Keratinocyte (primary cell): ENCODE results near the gene TNS2. TPM values are rescaled to one million over a fixed set of nuclear protein-coding genes. Genes with fewer than 3 reads are reported as not detected.

Experiments used
- DNase-seq: peaks from one replicate; pipeline ENCODE4 v3.0.0-alpha.2; 2011; ENCODE audit warnings: low read depth, missing footprints, low spot score
- FAIRE-seq: peaks from 2 replicates; lab custom pipeline; 2011; peaks lifted over from hg19 to GRCh38; lab: Jason Lieb, UNC
- H2AFZ ChIP-seq: 2 replicates; pipeline ENCODE4 v1.6.0; 2012; ENCODE audit warnings: low read length, control low read depth, inconsistent platforms; ENCODE audit not compliant: control insufficient read depth
- H3K27ac ChIP-seq: 2 replicates; pipeline ENCODE4 v1.5.1; 2011; ENCODE audit warnings: low read length; ENCODE audit not compliant: control insufficient read depth, insufficient read depth
- H3K27me3 ChIP-seq: 3 replicates; pipeline ENCODE4 v1.6.0; 2011; ENCODE audit warnings: low read length; ENCODE audit not compliant: control insufficient read depth, insufficient read depth; ENCODE audit errors: extremely low read depth
- H3K36me3 ChIP-seq, 2 experiments: 2 replicates in 1 of 2; 3 replicates in 1 of 2; pipeline ENCODE4 v1.5.1; 2011; ENCODE audit warnings: low read length in 2 of 2, mild to moderate bottlenecking in 1 of 2; ENCODE audit not compliant: control insufficient read depth in 2 of 2, insufficient read depth in 2 of 2; ENCODE audit errors: extremely low read depth in 1 of 2
- H3K4me1 ChIP-seq: 3 replicates; pipeline ENCODE4 v1.5.1; 2011; ENCODE audit warnings: low read length; ENCODE audit not compliant: control insufficient read depth, insufficient read depth; ENCODE audit errors: extremely low read depth
- H3K4me2 ChIP-seq: 3 replicates; pipeline ENCODE4 v1.6.0; 2011; ENCODE audit warnings: low read depth, low read length; ENCODE audit not compliant: control insufficient read depth, insufficient read depth; ENCODE audit errors: extremely low read depth
- H3K4me3 ChIP-seq, 3 experiments: fragments of 200-600 bp in 1 of 3; sonication (generic) in 1 of 3; 2 replicates in 2 of 3; 3 replicates in 1 of 3; pipeline ENCODE4 v1.5.1; 2011 to 2016; ENCODE audit warnings: low read length in 3 of 3, mild to moderate bottlenecking in 3 of 3, control low read depth in 2 of 3, inconsistent platforms in 1 of 3, low read depth in 1 of 3, mixed read lengths in 1 of 3, mixed run types in 1 of 3, moderate library complexity in 1 of 3; ENCODE audit not compliant: control insufficient read depth in 2 of 3, insufficient read depth in 2 of 3; ENCODE audit errors: extremely low read depth in 1 of 3
- H3K79me2 ChIP-seq: 2 replicates; pipeline ENCODE4 v1.6.0; 2012; ENCODE audit warnings: low read length; ENCODE audit not compliant: control insufficient read depth, insufficient read depth
- H3K9ac ChIP-seq: 3 replicates; pipeline ENCODE4 v1.6.0; 2011; ENCODE audit warnings: low read length; ENCODE audit not compliant: control insufficient read depth, insufficient read depth; ENCODE audit errors: extremely low read depth
- H3K9me1 ChIP-seq: 3 replicates; pipeline ENCODE4 v1.6.0; 2011; ENCODE audit warnings: low read length; ENCODE audit not compliant: control insufficient read depth, insufficient read depth; ENCODE audit errors: extremely low read depth
- H3K9me3 ChIP-seq: 2 replicates; pipeline ENCODE4 v1.5.1; 2012; ENCODE audit warnings: low read depth, low read length; ENCODE audit not compliant: control insufficient read depth
- H4K20me1 ChIP-seq: 3 replicates; pipeline ENCODE4 v1.6.0; 2011; ENCODE audit warnings: low read length; ENCODE audit not compliant: control insufficient read depth, insufficient read depth; ENCODE audit errors: extremely low read depth
- EZH2 ChIP-seq: IDR thresholded peaks from one replicate; pipeline ENCODE4 v1.6.1; 2012; ENCODE audit warnings: inconsistent platforms, mild to moderate bottlenecking, low read length, moderate library complexity
- dilution Hi-C: fragments of 300-500 bp; cut with MboI; formaldehyde crosslinking; loops from one replicate; pipeline ENCODE4 v1.7.0; 2020; ENCODE audit warnings: low sequenced_read_pairs; ENCODE audit not compliant: extremely low pct_ligation_motif_present
- polyA plus RNA-seq, 5 experiments: library from polyadenylated mRNA; depleted of rRNA in 3 of 5; stranded (reverse) in 3 of 5; stranded (forward) in 1 of 5; unstranded in 1 of 5; fragments of >200 nt; gene quantifications; 1 replicate in 1 of 5; 2 replicates in 3 of 5; 3 replicates in 1 of 5; pipeline versions ENCODE4 v1.2.1 to v1.2.3, GENCODE V29; 2011 to 2012; ENCODE audit warnings: missing spikeins in 2 of 5, low read depth in 1 of 5, low replicate concordance in 1 of 5
- TF ChIP-seq, protein P1 (sequence below), 3 experiments: IDR thresholded peaks in 1 of 3; conservative IDR thresholded peaks in 1 of 3; optimal IDR thresholded peaks in 1 of 3; 2 replicates in 2 of 3; 3 replicates in 1 of 3; pipeline versions ENCODE3 to v1.5.1; 2011; ENCODE audit warnings: low read length in 3 of 3, mild to moderate bottlenecking in 3 of 3, moderate library complexity in 2 of 3, control low read depth in 1 of 3, inconsistent platforms in 1 of 3; ENCODE audit not compliant: insufficient read depth in 2 of 3; ENCODE audit errors: extremely low read depth in 1 of 3

Gene TNS2
- polyA plus RNA-seq, 1 donor (not counting 4 experiments of a cell fraction or from before 2014, with no cell fraction given), result 0.80 TPM

DNA sequence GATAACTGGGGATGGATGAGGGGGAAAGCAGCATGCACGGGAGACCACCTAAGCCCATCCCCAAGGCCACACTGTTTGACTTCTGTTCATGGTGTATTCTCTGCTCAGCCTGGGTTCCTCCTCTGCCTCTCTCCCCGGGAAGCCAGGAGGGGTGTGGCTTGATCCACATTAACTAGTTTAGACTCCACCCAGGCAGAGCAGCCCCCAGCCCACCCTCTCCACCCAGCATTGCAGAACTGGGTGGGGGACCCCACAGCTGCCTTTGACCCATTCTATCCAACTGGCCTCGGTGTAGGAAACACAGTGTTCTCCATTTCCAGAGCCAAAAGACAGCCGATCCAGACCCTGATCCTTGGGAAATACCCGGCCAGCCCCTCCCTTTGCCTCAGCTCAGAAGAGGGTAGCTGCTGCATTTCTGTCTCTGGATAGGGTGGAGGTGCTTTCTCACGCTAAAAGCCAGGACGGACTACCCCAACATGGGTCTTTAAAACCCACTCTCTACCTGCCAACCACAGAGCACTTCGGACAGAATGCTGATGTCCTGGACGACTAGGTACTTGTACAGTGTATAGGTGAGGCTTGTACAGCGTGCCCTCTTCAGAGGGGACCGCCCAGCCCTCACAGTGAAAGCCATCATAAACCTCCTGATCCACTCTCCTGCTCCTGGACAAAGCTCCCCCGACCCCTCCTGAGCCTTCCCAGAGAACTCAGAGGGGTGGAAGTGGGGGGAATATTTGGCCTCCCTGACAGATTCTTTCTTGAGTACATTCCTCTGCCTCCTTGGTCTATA, 20.0 kb downstream of the TNS2 start:
- Histone ChIP-seq H2AFZ (no peak overlapping the region), H3K36me3 (peaks cover 32 to 41% of the 10 kb centered on the region in 2 experiments), H3K4me3 (no peak overlapping the region), H3K4me2 (no peak overlapping the region), H4K20me1 (peaks cover 5% of the 10 kb centered on the region), H3K79me2 (no peaks in the 10 kb centered on the region), H3K9ac (no peak overlapping the region), H3K9me3 (no peaks in the 10 kb centered on the region), H3K4me1 (peaks cover 30% of the 10 kb centered on the region), H3K27ac (no peak overlapping the region), H3K27me3 (no peaks in the 10 kb centered on the region), H3K9me1 (peaks cover 7% of the 10 kb centered on the region)
- DNase-seq, result no peak
- no peak for FAIRE-seq
- dilution Hi-C loops, result no loop called here
- TF ChIP-seq, protein P1, sequence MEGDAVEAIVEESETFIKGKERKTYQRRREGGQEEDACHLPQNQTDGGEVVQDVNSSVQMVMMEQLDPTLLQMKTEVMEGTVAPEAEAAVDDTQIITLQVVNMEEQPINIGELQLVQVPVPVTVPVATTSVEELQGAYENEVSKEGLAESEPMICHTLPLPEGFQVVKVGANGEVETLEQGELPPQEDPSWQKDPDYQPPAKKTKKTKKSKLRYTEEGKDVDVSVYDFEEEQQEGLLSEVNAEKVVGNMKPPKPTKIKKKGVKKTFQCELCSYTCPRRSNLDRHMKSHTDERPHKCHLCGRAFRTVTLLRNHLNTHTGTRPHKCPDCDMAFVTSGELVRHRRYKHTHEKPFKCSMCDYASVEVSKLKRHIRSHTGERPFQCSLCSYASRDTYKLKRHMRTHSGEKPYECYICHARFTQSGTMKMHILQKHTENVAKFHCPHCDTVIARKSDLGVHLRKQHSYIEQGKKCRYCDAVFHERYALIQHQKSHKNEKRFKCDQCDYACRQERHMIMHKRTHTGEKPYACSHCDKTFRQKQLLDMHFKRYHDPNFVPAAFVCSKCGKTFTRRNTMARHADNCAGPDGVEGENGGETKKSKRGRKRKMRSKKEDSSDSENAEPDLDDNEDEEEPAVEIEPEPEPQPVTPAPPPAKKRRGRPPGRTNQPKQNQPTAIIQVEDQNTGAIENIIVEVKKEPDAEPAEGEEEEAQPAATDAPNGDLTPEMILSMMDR (optimal IDR thresholded peaks at IDR 0.05 in 1 of 3, IDR thresholded peaks at IDR 0.05 in 1 of 3, conservative IDR thresholded peaks at IDR 0.05 in 1 of 3; ENCODE audit: extremely low read depth in 1 of 3, insufficient read depth in 2 of 3, low read length in 3 of 3), result no peak
- no peak for TF ChIP-seq EZH2

DNA sequence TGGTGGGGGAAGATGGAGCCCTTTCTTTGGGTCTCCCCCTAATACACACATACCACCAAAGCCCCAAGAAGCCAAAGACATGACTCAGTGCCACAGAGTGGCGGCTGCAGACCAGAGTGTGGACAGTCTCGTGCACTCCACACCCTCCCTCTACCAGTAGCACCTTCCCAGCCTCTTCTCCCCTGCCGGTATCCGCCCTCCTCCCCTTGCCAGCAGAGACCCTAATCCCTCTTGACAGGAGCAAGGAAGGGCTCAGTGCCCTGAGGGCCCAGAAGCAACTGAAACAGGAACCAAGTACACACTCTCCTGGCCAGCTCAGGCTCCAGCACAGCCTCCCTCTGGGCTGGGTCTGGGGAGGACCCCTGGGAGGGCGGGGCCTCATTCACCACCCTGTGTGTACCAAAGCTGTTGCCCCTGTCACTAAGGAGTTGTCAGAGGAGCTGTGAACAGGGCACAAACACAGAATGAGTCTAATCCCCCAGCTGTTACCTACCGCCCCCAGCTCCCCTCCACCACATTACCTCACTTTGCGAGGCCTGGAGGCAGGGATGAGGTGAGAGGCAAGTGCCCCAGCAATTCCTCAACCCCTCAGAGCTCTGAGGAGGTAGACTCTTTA, 21.1 kb downstream of the TNS2 start:
- Histone ChIP-seq H3K9me3 (no peaks in the 10 kb centered on the region), H3K27ac (no peak overlapping the region), H3K4me2 (no peak overlapping the region), H3K79me2 (no peaks in the 10 kb centered on the region), H3K4me3 (no peak overlapping the region), H3K9ac (no peak overlapping the region), H4K20me1 (no peaks in the 10 kb centered on the region), H3K36me3 (peaks cover 31 to 38% of the 10 kb centered on the region in 2 experiments), H3K27me3 (no peaks in the 10 kb centered on the region), H3K9me1 (peaks cover 7% of the 10 kb centered on the region), H3K4me1 (peaks cover 29% of the 10 kb centered on the region), H2AFZ (no peak overlapping the region)
- no peak for DNase-seq
- TF ChIP-seq, protein P1 (optimal IDR thresholded peaks at IDR 0.05 in 1 of 3, IDR thresholded peaks at IDR 0.05 in 1 of 3, conservative IDR thresholded peaks at IDR 0.05 in 1 of 3; ENCODE audit: extremely low read depth in 1 of 3, insufficient read depth in 2 of 3, low read length in 3 of 3), result no peak
- TF ChIP-seq EZH2, result no peak
- no peak for FAIRE-seq
- dilution Hi-C loops, result no loop called here
